NB4 (cell line): ENCODE results near the gene ZNF516.

ENCODE experiments used
- CTCF ChIP-seq: IDR thresholded peaks from one replicate; pipeline ENCODE4 v1.5.1; 2012; ENCODE audit warnings: low read depth, low read length
- MAX ChIP-seq: IDR thresholded peaks from 2 replicates; pipeline ENCODE4 v1.6.1; 2011; ENCODE audit warnings: low read depth, low read length
- MYC ChIP-seq: IDR thresholded peaks from 2 replicates; pipeline ENCODE4 v1.6.1; 2011; ENCODE audit warnings: low read depth, low read length
- POLR2A ChIP-seq: IDR thresholded peaks from 2 replicates; pipeline ENCODE4 v1.6.1; 2011; ENCODE audit warnings: mild to moderate bottlenecking; ENCODE audit not compliant: insufficient read length; ENCODE audit errors: extremely low read depth

- TF ChIP-seq MAX, result no peak
- TF ChIP-seq POLR2A, result no peak
- TF ChIP-seq CTCF, result no peak
- no peak for TF ChIP-seq MYC
Observed at GRCh38 chr18:76465630-76466409, 29.2 kb downstream of the ZNF516 start.
